ENCODE results near the gene POU2F3. TPM values are rescaled to one million over a fixed set of nuclear protein-coding genes. Genes with fewer than 3 reads are reported as not detected.

The POU2F3 gene
- total RNA-seq, 1 donor from 2014 or later = not detected

GRCh38 chr11:120224361-120224760 is 15.6 kb upstream of the POU2F3 start:
- DNase-seq (ENCODE audit: low spot score) = no peak
- Mint-ChIP-seq H3K27me3 (ENCODE audit: insufficient read depth, low read depth) (peaks cover 5% of the 10 kb centered on the region), H3K36me3 (peaks cover 8% of the 10 kb centered on the region), H3K4me1 (peaks cover 52% of the 10 kb centered on the region), H3K9me3 (no peaks in the 10 kb centered on the region), H3K4me3 (no peak overlapping the region), H3K27ac (no peak overlapping the region)
- Histone ChIP-seq H3K79me2 (ENCODE audit: low read depth) (no peaks in the 10 kb centered on the region), H4K20me1 (ENCODE audit: low read depth) (no peaks in the 10 kb centered on the region), H3K4me1 (peaks cover 16% of the 10 kb centered on the region), H3K9me3 (ENCODE audit: low read depth) (no peaks in the 10 kb centered on the region), H3K4me2 (no peak overlapping the region), H3K36me3 (no peaks in the 10 kb centered on the region), H3K27ac (no peak overlapping the region), H3K4me3 (no peak overlapping the region), H2AFZ (replicated peaks) (no peak overlapping the region), H3K27me3 (peaks cover 35% of the 10 kb centered on the region), H3K9ac (no peak overlapping the region), H3F3A (ENCODE audit: low read depth) (no peaks in the 10 kb centered on the region)
- TF ChIP-seq CTCF (IDR thresholded peaks at IDR 0.05) = no peak
- no peak for TF ChIP-seq EZH2 (IDR thresholded peaks at IDR 0.05)
- TF ChIP-seq EZH2phosphoT487 (IDR thresholded peaks at IDR 0.05) = no peak

GRCh38 chr11:120224972-120225909 is 14.7 kb upstream of the POU2F3 start:
- peaks cover 5% of the 10 kb centered on the region for H3K27me3 Mint-ChIP-seq (ENCODE audit: insufficient read depth, low read depth)
- Histone ChIP-seq H3K79me2 (ENCODE audit: low read depth) (no peaks in the 10 kb centered on the region), H3K9me3 (ENCODE audit: low read depth) (no peaks in the 10 kb centered on the region), H3K27me3 (peaks cover 35% of the 10 kb centered on the region), H3K27ac (no peak overlapping the region), H3K4me2 (peak overlapping the region; percentile 9), H4K20me1 (ENCODE audit: low read depth) (no peaks in the 10 kb centered on the region), H3K9ac (no peak overlapping the region), H2AFZ (replicated peaks) (no peak overlapping the region), H3K36me3 (no peaks in the 10 kb centered on the region), H3K4me3 (no peak overlapping the region), H3K4me1 (peaks cover 8% of the 10 kb centered on the region), H3F3A (ENCODE audit: low read depth) (no peaks in the 10 kb centered on the region)
- peaks cover 47% of the 10 kb centered on the region for H3K4me1 Mint-ChIP-seq
- DNase-seq (ENCODE audit: low spot score) = no peak
- peaks cover 7% of the 10 kb centered on the region for H3K36me3 Mint-ChIP-seq
- H3K27ac Mint-ChIP-seq = peak overlapping the region; percentile 95
- no peaks in the 10 kb centered on the region for H3K9me3 Mint-ChIP-seq
- peak overlapping the region; percentile 63 for H3K4me3 Mint-ChIP-seq
- no peak for TF ChIP-seq CTCF (IDR thresholded peaks at IDR 0.05)
- TF ChIP-seq EZH2phosphoT487 (IDR thresholded peaks at IDR 0.05) = no peak
- no peak for TF ChIP-seq EZH2 (IDR thresholded peaks at IDR 0.05)

GRCh38 chr11:120226242-120226641 is 13.7 kb upstream of the POU2F3 start:
- Mint-ChIP-seq H3K9me3 (no peaks in the 10 kb centered on the region), H3K36me3 (peaks cover 5% of the 10 kb centered on the region), H3K27ac (peak overlapping the region; percentile 64), H3K4me1 (peaks cover 41% of the 10 kb centered on the region), H3K4me3 (no peak overlapping the region), H3K27me3 (ENCODE audit: insufficient read depth, low read depth) (peaks cover 5% of the 10 kb centered on the region)
- no peaks in the 10 kb centered on the region for H3F3A ChIP-seq (ENCODE audit: low read depth)
- H3K27ac ChIP-seq = no peak overlapping the region
- no peaks in the 10 kb centered on the region for H3K36me3 ChIP-seq
- DNase-seq (ENCODE audit: low spot score) = no peak
- H2AFZ ChIP-seq (replicated peaks) = no peak overlapping the region
- H3K27me3 ChIP-seq = peaks cover 31% of the 10 kb centered on the region
- H3K4me3 ChIP-seq = no peak overlapping the region
- no peaks in the 10 kb centered on the region for H3K79me2 ChIP-seq (ENCODE audit: low read depth)
- no peaks in the 10 kb centered on the region for H3K9me3 ChIP-seq (ENCODE audit: low read depth)
- peaks cover 5% of the 10 kb centered on the region for H3K4me1 ChIP-seq
- TF ChIP-seq EZH2phosphoT487 (IDR thresholded peaks at IDR 0.05) = no peak
- no peak for TF ChIP-seq EZH2 (IDR thresholded peaks at IDR 0.05)
- no peak for TF ChIP-seq CTCF (IDR thresholded peaks at IDR 0.05)
- no peaks in the 10 kb centered on the region for H4K20me1 ChIP-seq (ENCODE audit: low read depth)
- H3K4me2 ChIP-seq = no peak overlapping the region
- no peak overlapping the region for H3K9ac ChIP-seq
